Measurements from ENCODE around the gene PLCL2. TPM values are rescaled to one million over a fixed set of nuclear protein-coding genes. Genes with fewer than 3 reads are reported as not detected.

The PLCL2 gene
- total RNA-seq, 4 donors from 2014 or later = 18.1 to 31.3 (median 27.7) TPM

GRCh38 chr3:17040990-17041377 lies 156.2 kb downstream of the PLCL2 start:
- TF ChIP-seq, protein P1, sequence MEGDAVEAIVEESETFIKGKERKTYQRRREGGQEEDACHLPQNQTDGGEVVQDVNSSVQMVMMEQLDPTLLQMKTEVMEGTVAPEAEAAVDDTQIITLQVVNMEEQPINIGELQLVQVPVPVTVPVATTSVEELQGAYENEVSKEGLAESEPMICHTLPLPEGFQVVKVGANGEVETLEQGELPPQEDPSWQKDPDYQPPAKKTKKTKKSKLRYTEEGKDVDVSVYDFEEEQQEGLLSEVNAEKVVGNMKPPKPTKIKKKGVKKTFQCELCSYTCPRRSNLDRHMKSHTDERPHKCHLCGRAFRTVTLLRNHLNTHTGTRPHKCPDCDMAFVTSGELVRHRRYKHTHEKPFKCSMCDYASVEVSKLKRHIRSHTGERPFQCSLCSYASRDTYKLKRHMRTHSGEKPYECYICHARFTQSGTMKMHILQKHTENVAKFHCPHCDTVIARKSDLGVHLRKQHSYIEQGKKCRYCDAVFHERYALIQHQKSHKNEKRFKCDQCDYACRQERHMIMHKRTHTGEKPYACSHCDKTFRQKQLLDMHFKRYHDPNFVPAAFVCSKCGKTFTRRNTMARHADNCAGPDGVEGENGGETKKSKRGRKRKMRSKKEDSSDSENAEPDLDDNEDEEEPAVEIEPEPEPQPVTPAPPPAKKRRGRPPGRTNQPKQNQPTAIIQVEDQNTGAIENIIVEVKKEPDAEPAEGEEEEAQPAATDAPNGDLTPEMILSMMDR (IDR thresholded peaks at IDR 0.05; ENCODE audit: low read depth) = no peak

GRCh38 chr3:17044855-17045254 lies 160.1 kb downstream of the PLCL2 start:
- TF ChIP-seq, protein P1 (IDR thresholded peaks at IDR 0.05; ENCODE audit: low read depth) = no peak

DNA sequence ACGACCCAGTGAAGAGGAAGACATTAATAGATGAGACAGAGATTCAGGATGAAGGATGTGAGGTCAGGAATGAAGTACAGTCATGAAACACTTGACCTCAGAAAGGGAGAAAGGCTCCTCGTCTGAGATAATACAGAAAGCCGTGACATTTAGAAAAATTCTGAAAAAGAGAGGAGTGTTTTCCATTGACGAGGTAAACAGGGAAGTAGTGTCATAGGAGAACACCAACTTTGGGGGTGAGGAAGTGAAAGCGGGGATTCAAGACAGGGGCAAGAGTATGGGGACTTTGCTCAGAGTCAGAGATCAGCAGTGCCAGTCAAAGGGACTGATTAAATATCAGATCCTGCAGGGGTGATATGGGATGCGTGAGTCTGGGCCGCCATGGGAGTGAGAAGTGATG lies 160.9 kb downstream of the PLCL2 start:
- TF ChIP-seq, protein P1 (IDR thresholded peaks at IDR 0.05; ENCODE audit: low read depth) = no peak

- TF ChIP-seq, protein P1 (IDR thresholded peaks at IDR 0.05; ENCODE audit: low read depth) = no peak
These were observed 161.9 kb downstream of the PLCL2 start for GRCh38 chr3:17046623-17047022.

- TF ChIP-seq, protein P1 (IDR thresholded peaks at IDR 0.05; ENCODE audit: low read depth) = no peak
These were observed 162.4 kb downstream of the PLCL2 start for GRCh38 chr3:17047162-17047561.

DNA sequence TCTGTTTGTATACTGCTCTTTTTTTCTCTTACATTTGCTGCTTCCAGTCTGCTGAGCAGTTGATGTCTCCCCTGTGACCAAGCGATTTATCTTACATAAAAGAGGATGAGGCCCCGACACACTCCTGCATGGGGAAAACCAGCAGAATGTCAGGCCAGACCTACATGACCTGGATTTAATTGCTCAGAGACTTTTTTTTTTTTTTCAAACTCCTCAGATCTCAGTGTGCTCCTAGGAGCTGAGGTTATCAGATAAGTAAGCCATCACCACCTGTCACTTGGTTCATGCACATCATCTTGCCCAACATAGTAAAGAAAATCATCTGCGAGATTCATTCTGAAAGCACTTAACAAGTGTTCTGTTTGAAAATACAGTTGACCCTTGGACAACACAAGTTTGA lies 163.1 kb downstream of the PLCL2 start:
- TF ChIP-seq, protein P1 (IDR thresholded peaks at IDR 0.05; ENCODE audit: low read depth) = no peak

GRCh38 chr3:17050071-17050470 lies 165.3 kb downstream of the PLCL2 start:
- TF ChIP-seq, protein P1 (IDR thresholded peaks at IDR 0.05; ENCODE audit: low read depth) = no peak

All from subcutaneous adipose tissue (tissue), 4 donors.